MV-4-11 (cell line): ENCODE results near the gene CCDC88A.

Source experiments
- DNase-seq: peaks from one replicate; lab custom pipeline; 2025; lab: John Stamatoyannopoulos, UW

CCDC88A gene

GRCh38 chr2:55422876-55423665, 3.4 kb upstream of the CCDC88A start:
- no peak for DNase-seq

GRCh38 chr2:55421326-55421725, 1.7 kb upstream of the CCDC88A start:
- DNase-seq, result no peak

- no peak for DNase-seq
These were observed 1.2 kb upstream of the CCDC88A start for GRCh38 chr2:55420871-55421270.

GRCh38 chr2:55420439-55420725, 726 bp upstream of the CCDC88A start:
- DNase-seq, result no peak

GRCh38 chr2:55419233-55419678, 400 bp downstream of the CCDC88A start:
- no peak for DNase-seq

GRCh38 chr2:55418512-55419232, 984 bp downstream of the CCDC88A start:
- peak; percentile 52 for DNase-seq

GRCh38 chr2:55418072-55418471, 1.6 kb downstream of the CCDC88A start:
- no peak for DNase-seq

- DNase-seq, result peak; percentile 61
These were observed 2.7 kb downstream of the CCDC88A start for GRCh38 chr2:55416786-55417568.

GRCh38 chr2:55415300-55415699, 4.4 kb downstream of the CCDC88A start:
- DNase-seq, result no peak

- DNase-seq, result peak; percentile 53
These were observed 10.5 kb downstream of the CCDC88A start for GRCh38 chr2:55408918-55409868.

- no peak for DNase-seq
These were observed 11.4 kb downstream of the CCDC88A start for GRCh38 chr2:55408098-55408882.

- no peak for DNase-seq
These were observed 14.5 kb downstream of the CCDC88A start for GRCh38 chr2:55405116-55405515.

- peak; percentile 47 for DNase-seq
These were observed 16.2 kb downstream of the CCDC88A start for GRCh38 chr2:55403256-55403998.

GRCh38 chr2:55401124-55401523, 18.5 kb downstream of the CCDC88A start:
- DNase-seq, result no peak

- DNase-seq, result no peak
These were observed 19.3 kb downstream of the CCDC88A start for GRCh38 chr2:55400332-55400731.

GRCh38 chr2:55399815-55400214, 19.8 kb downstream of the CCDC88A start:
- DNase-seq, result no peak

GRCh38 chr2:55395724-55396605, 23.7 kb downstream of the CCDC88A start:
- no peak for DNase-seq

- no peak for DNase-seq
These were observed 27.9 kb downstream of the CCDC88A start for GRCh38 chr2:55391615-55392242.

GRCh38 chr2:55391155-55391554, 28.5 kb downstream of the CCDC88A start:
- no peak for DNase-seq
